ENCODE data around the gene NDUFS4.

DNA sequence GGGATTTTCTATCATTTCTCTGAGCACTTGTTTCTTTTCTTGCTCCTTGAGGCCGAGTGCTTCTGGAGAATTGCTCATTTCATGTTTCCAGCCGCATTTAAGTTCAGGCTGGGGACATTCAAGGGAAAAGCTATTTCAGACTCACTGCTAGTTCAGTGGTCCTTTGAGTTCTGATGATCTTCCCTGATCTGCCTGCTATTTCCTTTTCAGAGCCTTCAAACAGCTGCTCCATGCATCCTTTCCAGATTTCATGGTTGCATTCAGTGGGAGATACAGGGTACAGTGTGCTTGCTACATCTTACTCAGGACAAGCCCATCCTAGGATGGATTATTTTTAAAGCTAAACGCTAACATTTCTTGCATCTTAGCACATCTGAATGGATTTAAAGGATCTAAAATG, 14.7 kb downstream of the NDUFS4 start:
- TF ChIP-seq, protein P1, sequence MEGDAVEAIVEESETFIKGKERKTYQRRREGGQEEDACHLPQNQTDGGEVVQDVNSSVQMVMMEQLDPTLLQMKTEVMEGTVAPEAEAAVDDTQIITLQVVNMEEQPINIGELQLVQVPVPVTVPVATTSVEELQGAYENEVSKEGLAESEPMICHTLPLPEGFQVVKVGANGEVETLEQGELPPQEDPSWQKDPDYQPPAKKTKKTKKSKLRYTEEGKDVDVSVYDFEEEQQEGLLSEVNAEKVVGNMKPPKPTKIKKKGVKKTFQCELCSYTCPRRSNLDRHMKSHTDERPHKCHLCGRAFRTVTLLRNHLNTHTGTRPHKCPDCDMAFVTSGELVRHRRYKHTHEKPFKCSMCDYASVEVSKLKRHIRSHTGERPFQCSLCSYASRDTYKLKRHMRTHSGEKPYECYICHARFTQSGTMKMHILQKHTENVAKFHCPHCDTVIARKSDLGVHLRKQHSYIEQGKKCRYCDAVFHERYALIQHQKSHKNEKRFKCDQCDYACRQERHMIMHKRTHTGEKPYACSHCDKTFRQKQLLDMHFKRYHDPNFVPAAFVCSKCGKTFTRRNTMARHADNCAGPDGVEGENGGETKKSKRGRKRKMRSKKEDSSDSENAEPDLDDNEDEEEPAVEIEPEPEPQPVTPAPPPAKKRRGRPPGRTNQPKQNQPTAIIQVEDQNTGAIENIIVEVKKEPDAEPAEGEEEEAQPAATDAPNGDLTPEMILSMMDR (IDR thresholded peaks at IDR 0.05): no peak
- no peak for TF ChIP-seq POLR2A (IDR thresholded peaks at IDR 0.05)
